A549 treated with CORT108297 at 1 μM for 4 hours (cell line): ENCODE results near the gene SLC22A9. TPM values are rescaled to one million over a fixed set of nuclear protein-coding genes. Genes with fewer than 3 reads are reported as not detected.

Experiments used
- total RNA-seq: library from RNA; stranded (reverse); fragments of 200-300 nt; extraction: Qiagen RNA extraction; gene quantifications from 5 replicates; pipeline ENCODE4 v1.2.3, GENCODE V29; 2022

The SLC22A9 gene
- total RNA-seq, result not detected in 5 replicates

GRCh38 chr11:63369165-63369970, at the start of gene SLC22A9:
Gene SLC22A9 (plus strand): TSS chr11:63369785. CDS start chr11:63370057, 272 bp downstream.

Other genes with a start within 250 kb of the SLC22A9 start
- not detected in 5 replicates for gene SLC22A24, start 225.6 kb upstream of the SLC22A9 start, total RNA-seq
- not detected in 5 replicates for gene SLC22A25, start 126.2 kb upstream of the SLC22A9 start, total RNA-seq
- 0.05 to 0.06 TPM in 2 of 5 replicates, not detected in the others for gene PLAAT5, start 121.4 kb downstream of the SLC22A9 start, total RNA-seq
- not detected in 5 replicates for gene LGALS12, start 136.3 kb downstream of the SLC22A9 start, total RNA-seq
- 1.3 to 2.6 TPM (median 2.0 TPM) in 5 replicates for gene PLAAT4, start 167.0 kb downstream of the SLC22A9 start, total RNA-seq
- gene PLAAT2, start 193.6 kb downstream of the SLC22A9 start, total RNA-seq, result 0.18 to 0.60 TPM (median 0.46 TPM) in 5 replicates
- 43.3 to 62.2 TPM (median 54.1 TPM) in 5 replicates for gene PLAAT3, start 244.6 kb downstream of the SLC22A9 start, total RNA-seq